VCaP (cell line): ENCODE data around the gene CAPN9.

Source experiments
- H3K27ac ChIP-seq: fragments of 450-650 bp; 2 replicates; pipeline ENCODE4 v1.5.1; 2017
- CTCF ChIP-seq: fragments of 450-650 bp; conservative IDR thresholded peaks from 2 replicates; pipeline ENCODE4 v1.5.1; 2017; ENCODE audit warnings: mild to moderate bottlenecking, moderate library complexity

CAPN9 gene

GRCh38 chr1:230752407-230752806, 5.2 kb downstream of the CAPN9 start:
- TF ChIP-seq CTCF: no peak
- peak overlapping the region; percentile 44; the same call in 1 of the 2 replicates for H3K27ac ChIP-seq

- H3K27ac ChIP-seq: peak overlapping the region; percentile 44
- no peak for TF ChIP-seq CTCF
Observed at GRCh38 chr1:230753191-230753585, 6.0 kb downstream of the CAPN9 start.

GRCh38 chr1:230753586-230754251, 6.5 kb downstream of the CAPN9 start:
- no peak for TF ChIP-seq CTCF

GRCh38 chr1:230754796-230755195, 7.6 kb downstream of the CAPN9 start:
- no peak overlapping the region for H3K27ac ChIP-seq
- TF ChIP-seq CTCF: no peak

More at GRCh38 chr1:230753586-230754251, 6.5 kb downstream of the CAPN9 start:
- peak overlapping the region; percentile 44 for H3K27ac ChIP-seq

GRCh38 chr1:230757856-230758708, 10.9 kb downstream of the CAPN9 start:
- no peak for TF ChIP-seq CTCF
- H3K27ac ChIP-seq: no peak overlapping the region

GRCh38 chr1:230758709-230759368, 11.7 kb downstream of the CAPN9 start:
- TF ChIP-seq CTCF: no peak
- no peak overlapping the region for H3K27ac ChIP-seq

GRCh38 chr1:230759369-230760065, 12.3 kb downstream of the CAPN9 start:
- H3K27ac ChIP-seq: no peak overlapping the region
- TF ChIP-seq CTCF: no peak
